ENCODE results near the gene NBEAL1. TPM values are rescaled to one million over a fixed set of nuclear protein-coding genes. Genes with fewer than 3 reads are reported as not detected.

NBEAL1 gene
- total RNA-seq, 1 donor from 2014 or later, result 18.0 TPM

GRCh38 chr2:203040966-203041521 is 26.4 kb downstream of the NBEAL1 start:
- intact Hi-C loops (cut with micrococcal nuclease), result no loop called here
- H3K4me1 ChIP-seq, result peaks cover 42% of the 10 kb centered on the region
- H3K36me3 ChIP-seq, result peaks cover 26% of the 10 kb centered on the region
- H3K9me3 ChIP-seq (replicated peaks), result no peaks in the 10 kb centered on the region
- DNase-seq, result no peak
- no peak for TF ChIP-seq CTCF (IDR thresholded peaks at IDR 0.05; ENCODE audit: borderline replicate concordance)
- H3K27ac ChIP-seq (replicated peaks), result no peak overlapping the region
- no peak overlapping the region for H3K4me3 ChIP-seq
- no peaks in the 10 kb centered on the region for H3K27me3 ChIP-seq (ENCODE audit: low read depth)

- Histone ChIP-seq H3K9me3 (replicated peaks) (no peaks in the 10 kb centered on the region), H3K4me1 (peaks cover 31% of the 10 kb centered on the region), H3K27ac (replicated peaks) (no peak overlapping the region), H3K27me3 (ENCODE audit: low read depth) (no peaks in the 10 kb centered on the region), H3K36me3 (peaks cover 38% of the 10 kb centered on the region), H3K4me3 (no peak overlapping the region)
- intact Hi-C loops (cut with micrococcal nuclease), result no loop called here
- DNase-seq, result no peak
- TF ChIP-seq CTCF (IDR thresholded peaks at IDR 0.05; ENCODE audit: borderline replicate concordance), result no peak
These were observed 27.5 kb downstream of the NBEAL1 start for GRCh38 chr2:203042178-203042577.

- H3K36me3 ChIP-seq, result peaks cover 39% of the 10 kb centered on the region
- H3K4me1 ChIP-seq, result peaks cover 23% of the 10 kb centered on the region
- no peak for TF ChIP-seq CTCF (IDR thresholded peaks at IDR 0.05; ENCODE audit: borderline replicate concordance)
- H3K27ac ChIP-seq (replicated peaks), result no peak overlapping the region
- H3K9me3 ChIP-seq (replicated peaks), result no peaks in the 10 kb centered on the region
- intact Hi-C loops (cut with micrococcal nuclease), result no loop called here
- H3K4me3 ChIP-seq, result no peak overlapping the region
- no peak for DNase-seq
- H3K27me3 ChIP-seq (ENCODE audit: low read depth), result no peaks in the 10 kb centered on the region
These were observed 28.6 kb downstream of the NBEAL1 start for GRCh38 chr2:203043226-203043625.

GRCh38 chr2:203045867-203046266 is 31.2 kb downstream of the NBEAL1 start:
- Histone ChIP-seq H3K27ac (replicated peaks) (no peak overlapping the region), H3K9me3 (replicated peaks) (no peaks in the 10 kb centered on the region), H3K4me1 (peaks cover 19% of the 10 kb centered on the region), H3K36me3 (peaks cover 55% of the 10 kb centered on the region), H3K4me3 (no peak overlapping the region), H3K27me3 (ENCODE audit: low read depth) (no peaks in the 10 kb centered on the region)
- no peak for DNase-seq
- intact Hi-C loops (cut with micrococcal nuclease), result no loop called here
- no peak for TF ChIP-seq CTCF (IDR thresholded peaks at IDR 0.05; ENCODE audit: borderline replicate concordance)

- peaks cover 56% of the 10 kb centered on the region for H3K36me3 ChIP-seq
These were observed 37.9 kb downstream of the NBEAL1 start for GRCh38 chr2:203052539-203052938.

More at GRCh38 chr2:203052539-203052938, 37.9 kb downstream of the NBEAL1 start:
- intact Hi-C loops (cut with micrococcal nuclease), result no loop called here
- Histone ChIP-seq H3K27me3 (ENCODE audit: low read depth) (no peaks in the 10 kb centered on the region), H3K4me3 (no peak overlapping the region), H3K9me3 (replicated peaks) (no peaks in the 10 kb centered on the region), H3K4me1 (no peaks in the 10 kb centered on the region), H3K27ac (replicated peaks) (no peak overlapping the region)
- no peak for TF ChIP-seq CTCF (IDR thresholded peaks at IDR 0.05; ENCODE audit: borderline replicate concordance)
- no peak for DNase-seq
